HG03571 (cell line): ENCODE data around the gene GIPC2.
"Not testable (repeated sequence)": the region's sequence is repeated elsewhere in the genome, so short reads cannot be mapped to it uniquely, and the experiment has no call there.

Source experiments
- ATAC-seq: cut with Tn5 transposase; IDR thresholded peaks from one replicate; pipeline ENCODE4 v1.9.1; 2021; ENCODE audit not compliant: unreplicated experiment

Gene GIPC2

GRCh38 chr1:78093560-78093959, 47.8 kb downstream of the GIPC2 start:
- ATAC-seq = no peak

DNA sequence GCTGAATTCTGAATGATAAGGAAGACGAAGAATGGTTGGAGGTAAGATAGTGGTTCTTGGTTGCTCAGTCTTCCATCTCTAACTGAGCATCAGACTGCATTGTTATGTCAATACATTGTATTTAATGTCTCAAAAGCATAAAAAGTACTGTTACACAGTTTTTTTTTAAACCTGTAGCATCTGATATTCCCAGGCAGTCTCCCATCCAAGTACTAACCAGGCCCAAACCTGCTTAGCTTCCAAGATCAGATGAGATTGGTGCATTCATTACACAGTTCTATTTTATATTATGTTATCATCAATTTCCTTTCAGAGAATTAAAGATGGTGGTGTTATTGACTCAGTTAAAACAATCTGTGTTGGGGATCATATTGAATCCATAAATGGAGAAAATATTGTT, 48.9 kb downstream of the GIPC2 start:
- no peak for ATAC-seq

GRCh38 chr1:78095593-78095992, 49.8 kb downstream of the GIPC2 start:
- ATAC-seq = no peak

- ATAC-seq = no peak
Observed at GRCh38 chr1:78096017-78096416, 50.3 kb downstream of the GIPC2 start.

- ATAC-seq = no peak
Observed at GRCh38 chr1:78096976-78097375, 51.2 kb downstream of the GIPC2 start.

DNA sequence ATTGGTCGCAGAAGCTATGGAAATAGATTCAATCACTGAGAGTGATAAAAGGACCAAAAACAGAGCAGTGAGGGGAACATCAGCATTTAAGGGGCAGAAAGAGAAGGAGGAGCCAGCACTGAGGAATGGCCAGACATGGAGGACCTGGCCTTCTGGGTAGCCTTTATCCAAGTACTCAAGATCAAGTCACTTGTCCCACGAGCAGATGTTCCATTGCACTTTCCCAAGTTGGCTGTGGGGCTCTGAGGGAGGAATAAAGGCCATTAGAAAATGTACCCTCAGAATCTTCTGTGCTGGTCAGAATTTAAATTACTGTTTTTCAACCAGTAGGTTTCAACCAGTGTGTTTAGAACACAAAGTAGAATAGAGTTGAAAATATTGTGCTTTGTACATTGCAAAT, 55.3 kb downstream of the GIPC2 start:
- no peak for ATAC-seq

DNA sequence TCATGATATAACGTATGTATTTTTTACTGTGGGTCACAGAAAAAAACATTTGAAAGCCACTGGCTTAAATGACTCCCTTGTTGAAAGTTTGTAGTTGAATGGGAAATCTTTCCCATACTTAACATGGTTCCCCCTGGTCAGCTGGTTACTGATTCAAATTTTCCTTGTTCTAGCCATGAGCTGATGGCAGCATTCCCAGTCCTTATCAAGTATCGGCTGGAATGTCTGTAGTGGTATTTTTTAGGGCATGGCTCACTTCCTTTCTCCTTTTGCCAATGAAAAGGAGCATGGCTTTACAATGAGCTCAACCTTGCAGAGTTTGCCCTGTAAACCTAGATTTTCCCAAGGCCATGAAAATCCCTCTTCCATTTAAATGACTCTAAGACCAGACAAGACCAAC, 55.7 kb downstream of the GIPC2 start:
- no peak for ATAC-seq

DNA sequence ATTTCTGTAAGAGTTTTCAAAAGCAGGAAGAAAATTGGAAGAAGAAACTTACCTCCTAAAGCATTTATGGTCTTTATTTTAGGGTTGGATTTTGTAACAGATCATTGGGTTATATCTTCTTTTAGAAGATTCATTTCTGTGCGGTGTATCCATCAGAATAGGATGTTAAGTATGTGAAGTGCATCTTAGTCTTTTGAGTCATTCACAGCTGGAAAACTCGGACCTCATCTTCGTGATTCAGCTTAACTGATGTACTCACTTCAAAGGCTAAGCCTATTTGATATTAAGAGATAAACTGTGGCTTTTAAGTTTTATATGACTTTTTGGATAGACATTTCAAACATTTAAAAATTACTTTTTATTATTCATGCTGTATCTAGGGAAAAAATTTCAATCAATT, 56.3 kb downstream of the GIPC2 start:
- no peak for ATAC-seq

GRCh38 chr1:78102916-78103315, 57.1 kb downstream of the GIPC2 start:
- ATAC-seq = no peak

DNA sequence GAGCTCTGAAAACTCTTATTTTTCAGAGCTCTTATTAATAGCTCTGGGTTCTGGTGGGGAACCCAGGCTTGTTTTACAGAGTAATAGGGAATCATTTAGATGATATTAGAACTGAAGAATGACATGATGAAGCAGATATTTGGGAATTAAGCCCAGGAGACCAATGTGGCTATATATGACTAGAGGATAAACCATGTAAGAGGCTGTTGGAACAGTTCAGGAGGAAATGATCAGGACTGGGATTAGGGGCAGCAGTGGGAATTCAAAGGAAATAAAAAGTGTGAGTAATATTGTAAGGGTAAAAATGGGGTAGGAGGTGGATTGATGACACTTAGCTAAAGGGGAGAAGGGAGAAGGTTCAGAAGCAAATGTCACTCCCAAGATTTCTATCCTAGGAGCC, 58.6 kb downstream of the GIPC2 start:
- no peak for ATAC-seq

GRCh38 chr1:78109659-78110058, 63.9 kb downstream of the GIPC2 start:
- not testable (repeated sequence) for ATAC-seq

- no peak for ATAC-seq
Observed at GRCh38 chr1:78113156-78113916, 67.6 kb downstream of the GIPC2 start.

- peak; percentile 89 for ATAC-seq
Observed at GRCh38 chr1:78114034-78114956, 68.5 kb downstream of the GIPC2 start.

DNA sequence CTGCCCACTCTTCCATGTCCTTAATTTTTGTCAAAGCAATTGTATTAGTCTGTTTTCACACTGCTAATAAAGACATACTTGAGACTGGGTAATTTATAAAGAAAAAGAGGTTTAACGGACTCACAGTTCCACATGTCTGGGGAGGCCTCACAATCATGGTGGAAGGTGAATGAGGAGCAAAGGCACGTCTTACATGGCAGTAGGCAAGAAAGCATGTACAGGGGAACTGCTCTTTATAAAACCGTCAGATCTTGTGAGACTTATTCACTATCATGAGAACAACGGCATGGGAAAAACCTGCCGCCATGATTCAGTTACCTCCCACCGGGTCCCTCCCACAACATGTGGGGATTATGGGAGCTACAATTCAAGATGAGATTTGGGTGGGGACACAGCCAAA, 74.7 kb downstream of the GIPC2 start:
- not testable (repeated sequence) for ATAC-seq

- no peak for ATAC-seq
Observed at GRCh38 chr1:78121710-78122109, 75.9 kb downstream of the GIPC2 start.

DNA sequence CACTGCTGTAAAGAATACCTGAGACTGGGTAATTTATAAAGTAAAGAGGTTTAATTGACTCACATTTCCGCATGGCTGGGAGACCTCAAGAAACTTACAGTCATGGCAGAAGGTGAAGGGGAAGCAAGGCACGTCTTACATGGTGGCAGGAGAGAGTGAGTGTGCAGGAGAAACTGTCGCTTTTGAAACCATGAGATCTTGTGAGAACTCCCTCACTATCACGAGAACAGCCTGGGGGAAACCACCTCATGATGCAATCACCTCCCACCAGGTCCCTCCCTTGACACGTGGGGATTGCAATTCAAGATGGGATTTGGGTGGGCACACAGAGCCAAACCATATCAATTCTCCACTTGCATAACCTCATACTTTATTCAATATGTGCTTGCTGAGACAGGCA, 76.6 kb downstream of the GIPC2 start:
- no peak for ATAC-seq

GRCh38 chr1:78126506-78126905, 80.7 kb downstream of the GIPC2 start:
- ATAC-seq = no peak

DNA sequence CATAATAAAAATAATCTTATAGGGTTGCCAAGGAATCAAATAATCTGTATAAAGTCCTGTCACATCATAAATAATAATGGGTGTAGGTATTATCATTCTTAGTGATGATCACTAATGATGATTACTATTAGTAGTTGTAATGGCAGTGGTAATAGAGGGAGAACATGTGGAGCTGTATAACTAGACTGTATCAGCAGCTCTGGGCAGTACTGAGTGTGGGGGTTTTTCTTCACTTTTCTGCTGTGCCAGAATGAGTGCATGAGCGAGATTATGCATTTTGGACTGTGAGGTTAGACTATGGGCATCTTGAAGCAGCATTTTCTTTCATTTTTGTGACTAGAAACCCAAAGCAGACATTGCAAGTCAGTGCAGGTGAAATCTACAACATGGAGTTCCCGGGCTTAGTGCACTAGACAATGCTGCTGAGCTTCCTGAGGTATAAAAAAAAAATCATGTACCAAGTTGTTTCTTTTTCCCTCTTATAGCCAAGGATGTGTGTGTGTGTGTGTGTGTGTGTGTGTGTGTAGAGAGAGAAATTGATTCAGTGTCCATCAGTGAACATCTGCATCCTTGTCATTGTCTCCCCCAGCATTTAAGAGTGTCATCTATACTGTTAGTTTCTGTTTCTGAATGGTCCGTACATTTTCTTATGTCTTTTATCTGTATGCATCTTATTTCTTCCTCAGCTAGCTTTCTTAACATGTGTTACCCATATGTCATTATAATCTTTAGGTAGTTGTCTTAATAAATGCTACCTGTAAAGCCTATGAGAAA, 86.6 kb downstream of the GIPC2 start:
- ATAC-seq = no peak

DNA sequence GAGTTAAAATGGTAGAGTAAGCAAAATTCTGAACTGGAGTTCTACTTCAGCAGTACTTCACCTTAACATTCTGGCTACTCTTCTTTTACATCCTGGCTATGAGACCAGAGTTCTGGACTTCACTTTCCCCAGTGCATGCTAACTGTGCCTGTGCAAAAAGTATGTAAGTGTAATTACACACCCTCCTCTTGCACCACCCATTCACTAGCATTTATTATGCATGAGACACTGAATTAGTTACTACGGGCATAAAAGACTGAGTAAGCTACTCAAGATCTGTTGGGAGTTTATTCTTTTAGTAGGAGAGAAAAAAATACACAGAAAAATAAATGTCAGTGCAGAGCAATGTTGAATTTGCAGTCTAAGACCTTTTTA, 87.2 kb downstream of the GIPC2 start:
- no peak for ATAC-seq

DNA sequence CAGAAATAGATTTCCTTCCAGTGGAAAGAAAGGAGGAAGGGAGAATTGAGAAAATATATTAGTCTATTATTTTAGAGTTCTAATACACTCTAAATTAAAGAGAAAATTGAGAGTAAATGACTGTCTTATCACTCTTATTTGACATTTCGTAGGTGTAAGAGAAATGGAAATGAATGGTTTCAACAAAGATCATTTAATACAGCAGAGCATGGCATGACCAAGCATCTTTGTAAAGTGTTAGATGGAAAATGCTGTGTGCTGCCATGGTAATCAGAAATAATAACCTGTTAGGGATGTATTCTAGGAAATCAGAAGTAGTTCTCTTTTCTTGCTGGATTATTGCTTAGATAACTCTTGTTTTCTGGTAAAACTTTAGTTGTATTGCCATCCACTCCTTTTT, 90.9 kb downstream of the GIPC2 start:
- no peak for ATAC-seq

DNA sequence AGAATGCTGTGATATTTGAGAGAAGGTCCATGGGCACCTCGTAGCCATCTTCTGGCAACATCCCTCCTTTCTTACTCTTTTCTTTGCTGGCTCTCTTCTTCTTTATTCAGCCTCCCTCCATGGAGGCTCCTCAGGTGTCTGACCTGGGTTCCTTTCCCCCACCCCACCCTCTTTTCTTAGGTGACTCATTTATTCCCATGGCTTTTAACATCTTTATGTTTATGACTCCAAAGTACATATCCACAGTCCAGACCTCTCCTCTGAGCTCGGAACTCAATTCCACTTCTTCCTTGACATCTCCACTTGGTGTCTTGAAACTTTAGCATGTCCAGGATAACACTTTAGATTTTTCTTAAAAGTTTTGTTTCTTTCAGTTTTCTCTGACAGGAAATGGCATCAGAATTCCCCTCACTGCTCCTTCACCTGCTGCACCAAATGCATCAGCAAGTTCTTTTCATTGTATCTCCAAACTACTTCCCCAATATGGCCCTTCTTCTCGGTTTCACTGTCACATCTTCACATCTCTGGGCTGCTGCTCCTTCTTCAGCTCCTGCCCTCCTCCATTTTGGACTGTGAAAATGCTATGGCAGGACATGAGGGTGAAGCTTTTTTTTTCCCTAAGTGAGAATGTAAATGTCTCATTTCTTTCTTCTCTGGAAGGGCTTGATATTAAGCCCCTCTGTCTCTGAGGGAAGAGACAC, 95.9 kb downstream of the GIPC2 start:
- no peak for ATAC-seq
